GM12875 (cell line): ENCODE measurements around the gene SAMD10.
"Not testable (repeated sequence)": the region's sequence is repeated elsewhere in the genome, so short reads cannot be mapped to it uniquely, and the experiment has no call there.

Experiments
- H3K4me3 ChIP-seq: one replicate; pipeline ENCODE4 v1.5.1; 2011; ENCODE audit warnings: low read depth, low read length, control low read depth
- TF ChIP-seq, protein P1 (sequence below): IDR thresholded peaks from 2 replicates; pipeline ENCODE4 v1.5.1; 2011; ENCODE audit warnings: low read depth, mild to moderate bottlenecking, control low read depth, inconsistent platforms, low read length, moderate library complexity, borderline replicate concordance; ENCODE audit not compliant: insufficient read depth

Gene SAMD10

GRCh38 chr20:64023361-64024140 lies 44.1 kb upstream of the SAMD10 start:
- H3K4me3 ChIP-seq, result no peak overlapping the region
- TF ChIP-seq, protein P1, sequence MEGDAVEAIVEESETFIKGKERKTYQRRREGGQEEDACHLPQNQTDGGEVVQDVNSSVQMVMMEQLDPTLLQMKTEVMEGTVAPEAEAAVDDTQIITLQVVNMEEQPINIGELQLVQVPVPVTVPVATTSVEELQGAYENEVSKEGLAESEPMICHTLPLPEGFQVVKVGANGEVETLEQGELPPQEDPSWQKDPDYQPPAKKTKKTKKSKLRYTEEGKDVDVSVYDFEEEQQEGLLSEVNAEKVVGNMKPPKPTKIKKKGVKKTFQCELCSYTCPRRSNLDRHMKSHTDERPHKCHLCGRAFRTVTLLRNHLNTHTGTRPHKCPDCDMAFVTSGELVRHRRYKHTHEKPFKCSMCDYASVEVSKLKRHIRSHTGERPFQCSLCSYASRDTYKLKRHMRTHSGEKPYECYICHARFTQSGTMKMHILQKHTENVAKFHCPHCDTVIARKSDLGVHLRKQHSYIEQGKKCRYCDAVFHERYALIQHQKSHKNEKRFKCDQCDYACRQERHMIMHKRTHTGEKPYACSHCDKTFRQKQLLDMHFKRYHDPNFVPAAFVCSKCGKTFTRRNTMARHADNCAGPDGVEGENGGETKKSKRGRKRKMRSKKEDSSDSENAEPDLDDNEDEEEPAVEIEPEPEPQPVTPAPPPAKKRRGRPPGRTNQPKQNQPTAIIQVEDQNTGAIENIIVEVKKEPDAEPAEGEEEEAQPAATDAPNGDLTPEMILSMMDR, result no peak

GRCh38 chr20:64022671-64023360 lies 43.4 kb upstream of the SAMD10 start:
- H3K4me3 ChIP-seq, result no peak overlapping the region
- TF ChIP-seq, protein P1, result no peak

DNA sequence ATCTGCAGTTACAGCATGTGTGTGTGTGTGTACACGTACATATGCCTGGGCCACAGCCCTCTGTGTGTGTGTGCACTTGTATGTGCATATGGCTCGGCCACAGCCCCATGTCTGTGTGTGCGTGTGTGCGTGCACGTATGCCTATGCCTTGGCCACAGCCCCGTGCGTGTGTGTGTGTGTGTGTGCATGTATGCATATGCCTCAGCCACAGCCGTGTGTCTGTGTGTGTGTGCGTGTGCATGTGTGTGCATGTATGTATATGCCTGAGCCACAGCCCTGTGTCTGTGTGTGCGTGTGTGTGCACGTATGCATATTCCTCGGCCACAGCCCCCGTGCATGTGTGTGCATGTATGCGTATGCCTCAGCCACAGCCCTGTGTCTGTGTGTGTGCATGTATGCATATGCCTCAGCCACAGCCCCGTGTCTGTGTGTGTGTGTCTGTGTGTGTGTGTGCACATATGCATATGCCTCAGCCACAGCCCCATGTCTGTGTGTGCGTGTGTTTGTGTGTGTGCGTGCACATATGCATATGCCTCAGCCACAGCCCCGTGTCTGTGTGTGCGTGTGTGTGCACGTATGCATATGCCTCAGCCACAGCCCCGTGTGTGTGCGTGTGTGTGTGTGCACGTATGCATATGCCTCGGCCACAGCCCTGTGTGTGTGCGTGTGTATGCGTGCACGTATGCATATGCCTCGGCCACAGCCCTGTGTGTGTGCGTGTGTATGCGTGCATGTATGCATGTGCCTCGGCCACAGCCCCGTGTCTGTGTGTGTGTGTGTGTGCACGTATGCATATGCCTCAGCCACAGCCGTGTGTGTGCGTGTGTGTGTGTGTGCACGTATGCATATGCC lies 41.9 kb upstream of the SAMD10 start:
- H3K4me3 ChIP-seq, result no peak overlapping the region
- TF ChIP-seq, protein P1, result no peak

GRCh38 chr20:64015635-64016034 lies 36.2 kb upstream of the SAMD10 start:
- H3K4me3 ChIP-seq, result no peak overlapping the region
- TF ChIP-seq, protein P1, result no peak

- not testable (repeated sequence) for H3K4me3 ChIP-seq
Measured at GRCh38 chr20:64012385-64013154, 33.1 kb upstream of the SAMD10 start.

GRCh38 chr20:64011366-64011779 lies 31.9 kb upstream of the SAMD10 start:
- no peak overlapping the region for H3K4me3 ChIP-seq

More at GRCh38 chr20:64011366-64011779, 31.9 kb upstream of the SAMD10 start:
- TF ChIP-seq, protein P1, result no peak
